GM18907 (cell line): Measurements from ENCODE around the gene USP2.

Experiments
- ATAC-seq: cut with Tn5 transposase; IDR thresholded peaks from one replicate; pipeline ENCODE4 v1.9.1; 2021; ENCODE audit warnings: mild to moderate bottlenecking, moderate library complexity; ENCODE audit not compliant: unreplicated experiment

Gene USP2, protein sequence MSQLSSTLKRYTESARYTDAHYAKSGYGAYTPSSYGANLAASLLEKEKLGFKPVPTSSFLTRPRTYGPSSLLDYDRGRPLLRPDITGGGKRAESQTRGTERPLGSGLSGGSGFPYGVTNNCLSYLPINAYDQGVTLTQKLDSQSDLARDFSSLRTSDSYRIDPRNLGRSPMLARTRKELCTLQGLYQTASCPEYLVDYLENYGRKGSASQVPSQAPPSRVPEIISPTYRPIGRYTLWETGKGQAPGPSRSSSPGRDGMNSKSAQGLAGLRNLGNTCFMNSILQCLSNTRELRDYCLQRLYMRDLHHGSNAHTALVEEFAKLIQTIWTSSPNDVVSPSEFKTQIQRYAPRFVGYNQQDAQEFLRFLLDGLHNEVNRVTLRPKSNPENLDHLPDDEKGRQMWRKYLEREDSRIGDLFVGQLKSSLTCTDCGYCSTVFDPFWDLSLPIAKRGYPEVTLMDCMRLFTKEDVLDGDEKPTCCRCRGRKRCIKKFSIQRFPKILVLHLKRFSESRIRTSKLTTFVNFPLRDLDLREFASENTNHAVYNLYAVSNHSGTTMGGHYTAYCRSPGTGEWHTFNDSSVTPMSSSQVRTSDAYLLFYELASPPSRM

DNA sequence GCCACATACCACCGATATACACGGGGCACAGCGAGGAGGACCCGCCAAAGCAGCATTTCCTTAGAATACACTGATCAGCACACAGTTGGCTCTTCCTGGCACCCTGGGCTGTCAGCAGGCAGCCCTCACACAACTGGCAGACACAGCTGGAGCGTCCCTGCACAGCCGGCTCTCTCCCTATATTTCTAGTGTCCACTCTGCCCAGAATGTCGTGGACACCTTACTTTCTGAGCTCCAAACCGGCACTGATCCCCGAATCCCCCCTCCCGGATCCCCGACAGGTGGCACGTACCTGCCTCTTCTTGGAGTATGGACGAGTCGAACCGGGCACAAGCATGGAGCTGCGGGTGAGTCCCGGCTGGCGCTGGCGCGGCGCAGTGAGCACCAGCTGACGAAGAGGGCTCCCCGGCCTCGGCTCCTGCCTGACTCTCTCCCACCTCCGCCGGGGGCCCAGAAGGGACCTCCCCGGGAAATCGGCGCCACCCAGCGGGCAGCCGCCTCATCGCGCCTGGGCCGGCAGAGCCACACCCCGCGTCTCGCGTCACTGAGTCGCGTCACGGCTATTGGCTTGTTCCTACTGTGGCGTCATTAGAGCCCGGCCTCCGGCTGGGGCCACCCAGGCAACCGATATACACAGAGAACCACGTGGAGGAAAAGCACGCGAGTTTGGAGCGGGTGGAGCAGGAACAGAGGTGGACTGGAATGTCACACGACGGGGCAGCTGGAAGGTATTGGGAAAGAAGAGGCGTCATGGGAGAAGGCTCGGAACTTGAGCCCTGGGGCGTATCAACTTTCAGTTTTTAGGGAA lies at the start of gene USP2:
Gene USP2, minus strand, starts transcription at position 510 of the 808 bp plus-strand sequence. CDS start 8,210 bp downstream, outside the sequence.
- peak; percentile 97 for ATAC-seq

DNA sequence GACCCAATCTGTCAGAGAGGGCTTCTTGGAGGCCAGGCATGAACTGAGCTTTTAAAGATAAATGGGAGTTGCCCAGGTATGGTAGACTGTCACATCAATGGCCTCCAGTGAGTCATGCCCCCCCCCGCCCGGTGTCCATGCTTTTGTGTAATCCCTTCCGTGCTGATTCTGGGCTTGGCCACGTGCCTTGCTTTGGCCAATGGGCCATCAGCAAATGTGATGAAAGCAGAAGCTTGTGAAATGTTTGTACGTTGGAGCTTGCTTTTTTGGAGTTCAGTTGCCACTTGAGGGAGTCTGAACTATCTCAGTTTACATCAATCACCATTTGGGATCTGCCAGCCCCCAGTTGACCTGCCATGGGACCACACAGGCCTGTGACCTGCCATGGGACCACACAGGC lies 45.8 kb upstream of the USP2 start:
- ATAC-seq, result no peak

DNA sequence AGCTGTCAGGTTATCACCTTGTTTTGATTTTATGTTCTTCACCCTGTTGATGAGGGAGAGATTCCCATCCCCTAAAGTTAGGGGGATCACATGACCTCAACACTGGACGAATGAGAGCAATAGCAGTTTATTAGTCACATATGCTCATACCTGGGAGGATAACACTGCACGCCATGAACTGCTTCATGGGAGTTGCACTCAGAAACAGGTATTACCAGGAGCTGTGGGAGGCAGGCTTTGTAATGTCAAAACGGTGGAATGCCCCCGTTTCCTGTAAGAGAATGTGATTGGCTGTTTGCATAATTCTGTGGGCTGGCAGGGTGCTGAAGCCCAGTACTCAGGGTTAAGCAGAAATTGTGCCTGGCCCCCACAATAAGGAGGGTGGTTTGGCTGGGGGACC lies 44.7 kb upstream of the USP2 start:
- no peak for ATAC-seq

DNA sequence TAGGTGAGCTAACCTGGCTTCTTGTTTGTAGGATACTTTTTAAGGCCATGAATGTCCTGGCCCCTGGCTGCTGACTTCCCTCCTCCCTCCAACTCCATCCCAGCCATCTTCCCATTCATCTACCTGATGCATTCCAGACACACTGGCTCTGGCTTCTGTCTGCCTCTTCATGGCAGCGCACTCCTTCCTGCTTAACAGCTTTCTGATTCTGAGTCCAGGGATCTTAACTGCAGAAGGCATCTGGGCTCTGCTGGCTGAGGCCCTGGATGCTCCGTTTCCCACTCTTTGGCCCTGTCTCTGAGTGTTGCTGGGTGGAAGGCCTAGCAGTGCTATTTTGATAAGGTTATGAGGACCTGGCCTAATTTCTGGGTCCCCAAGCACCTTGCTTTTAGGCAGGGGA lies 43.3 kb upstream of the USP2 start:
- ATAC-seq, result no peak

DNA sequence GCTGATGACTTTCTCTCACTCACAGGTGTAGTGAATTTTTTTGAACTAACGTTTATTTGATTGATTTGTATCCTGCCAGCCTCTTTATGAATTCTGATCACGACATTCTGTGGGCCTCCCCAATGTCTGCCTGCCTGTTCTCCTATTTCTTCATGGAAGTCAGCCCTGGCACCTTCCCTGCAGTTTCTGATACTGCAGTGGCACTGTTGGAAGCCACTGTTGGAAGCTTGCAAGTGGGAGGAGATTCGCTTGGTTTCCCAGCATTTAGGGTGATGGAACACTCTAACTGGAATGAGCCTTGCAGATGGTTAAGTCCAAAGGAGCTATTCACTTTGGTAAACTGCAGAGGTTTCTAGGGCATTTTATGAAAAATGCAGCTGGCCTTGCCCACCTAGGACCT lies 42.8 kb upstream of the USP2 start:
- no peak for ATAC-seq

DNA sequence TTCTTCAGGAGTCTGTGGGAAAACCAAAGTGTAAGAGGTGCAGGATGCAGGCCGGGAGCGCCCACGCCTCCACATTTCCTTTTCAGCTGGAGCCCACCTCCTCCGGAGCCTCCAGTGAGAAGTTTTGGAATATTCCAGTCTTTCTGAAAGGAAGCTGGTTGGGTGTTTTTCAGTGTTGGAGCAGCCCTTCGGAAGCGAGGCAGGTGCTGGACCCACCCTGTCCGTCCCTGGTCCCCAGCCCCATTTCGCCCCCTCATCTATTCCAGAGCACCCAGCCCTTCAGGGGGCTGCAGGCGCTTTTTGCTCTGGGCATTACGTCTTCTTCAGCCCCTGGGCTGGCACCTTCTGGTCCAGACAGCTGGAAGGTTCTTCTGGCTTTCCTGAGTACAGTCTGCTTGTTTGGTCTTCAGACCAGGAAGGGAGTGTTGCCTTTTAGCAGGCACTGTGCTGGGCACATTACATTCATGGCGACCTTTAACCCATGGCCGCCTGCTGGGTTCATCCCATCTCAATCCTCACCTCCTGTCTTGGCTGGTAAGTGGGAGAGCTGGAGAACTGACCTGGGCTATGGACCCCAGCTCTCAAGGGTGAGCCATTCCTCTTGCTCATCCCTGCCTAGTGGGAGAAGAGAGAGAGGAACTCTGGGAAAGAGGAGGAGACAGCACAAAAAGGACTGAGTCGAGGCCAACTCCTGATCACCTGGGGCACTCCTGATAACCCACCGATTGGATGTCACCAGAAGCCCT lies 42.2 kb upstream of the USP2 start:
- ATAC-seq, result no peak

DNA sequence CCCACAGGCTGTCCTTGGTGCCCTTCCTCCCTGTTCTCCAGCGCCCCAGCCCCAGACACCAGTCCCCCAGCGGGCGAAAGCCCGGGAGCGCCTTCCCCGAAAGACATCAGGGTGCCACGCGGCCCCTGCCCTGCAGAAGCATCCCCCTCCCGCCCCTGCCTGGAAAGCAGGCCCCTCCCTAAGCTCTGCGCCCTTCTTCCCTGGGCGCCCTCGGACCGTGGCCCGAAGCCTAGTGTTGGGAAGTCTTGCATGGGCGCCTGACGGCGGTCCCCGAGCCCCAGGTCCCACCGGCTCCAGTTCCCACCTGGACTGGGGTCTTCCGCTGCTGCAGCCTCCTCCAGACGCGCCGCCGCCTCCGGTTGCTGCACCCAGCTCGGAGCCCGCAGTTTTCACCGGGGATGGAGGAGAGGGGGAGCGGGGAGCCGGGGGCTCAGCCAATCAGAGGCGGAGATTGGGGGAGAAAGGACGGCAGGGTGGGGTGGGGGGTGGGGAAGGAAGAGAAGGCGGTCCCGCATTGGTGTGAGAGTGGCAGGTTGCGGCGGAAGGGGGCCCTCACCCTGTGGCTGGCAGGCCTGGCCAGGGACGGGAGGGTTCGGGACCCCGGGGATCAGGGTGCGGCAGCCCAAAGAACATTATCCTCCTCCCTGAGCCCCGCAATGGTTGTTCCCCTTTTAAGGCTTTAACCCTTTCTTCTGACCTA lies 41.5 kb upstream of the USP2 start, which contains the start of gene THY1:
Gene THY1, minus strand, starts transcription at position 364 of the 700 bp plus-strand sequence. CDS start 2,267 bp downstream, outside the sequence.
- ATAC-seq, result no peak

DNA sequence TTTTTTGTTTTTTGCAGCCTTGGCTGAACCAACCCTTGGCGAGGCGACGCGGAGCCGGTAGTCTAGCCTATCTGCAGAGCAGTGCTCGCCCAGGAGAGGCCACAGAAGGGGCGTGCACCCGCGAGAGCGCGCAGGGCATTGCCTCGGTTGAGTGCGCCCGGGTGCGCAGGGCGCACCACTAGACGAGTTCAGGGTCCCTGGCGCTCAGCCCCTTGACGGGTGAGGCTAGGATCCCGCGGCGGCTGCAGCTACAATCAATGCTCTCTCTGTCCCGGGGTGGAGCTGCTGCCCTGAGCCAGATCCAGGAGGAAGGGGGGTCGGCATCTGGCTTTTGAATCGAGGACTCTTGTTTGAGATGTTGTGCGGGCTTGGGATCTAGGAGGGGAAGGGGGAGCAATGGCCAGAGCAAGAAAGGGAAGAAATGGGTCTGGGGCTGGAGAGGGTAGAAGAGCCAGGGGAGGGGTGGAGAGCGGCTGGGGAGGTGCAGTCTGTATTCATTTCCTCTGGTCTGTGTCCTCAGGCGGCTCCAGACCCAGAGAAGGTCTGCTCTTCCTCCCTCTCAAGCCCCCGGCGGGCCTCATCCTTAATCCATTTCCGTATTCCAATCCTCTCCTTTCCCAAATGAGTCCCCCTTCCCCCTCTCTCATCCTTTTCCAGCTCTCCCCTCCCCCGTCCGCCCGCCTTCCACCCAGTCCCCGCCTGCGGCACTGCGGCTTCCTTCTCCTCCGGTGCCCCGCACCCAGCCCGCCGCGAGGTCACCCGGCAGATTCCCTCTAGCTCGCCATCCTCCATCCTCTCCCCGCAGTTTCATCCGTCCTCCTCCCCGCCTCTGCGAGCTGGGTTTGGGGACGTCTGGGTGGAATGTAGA lies 40.7 kb upstream of the USP2 start:
- ATAC-seq, result no peak

DNA sequence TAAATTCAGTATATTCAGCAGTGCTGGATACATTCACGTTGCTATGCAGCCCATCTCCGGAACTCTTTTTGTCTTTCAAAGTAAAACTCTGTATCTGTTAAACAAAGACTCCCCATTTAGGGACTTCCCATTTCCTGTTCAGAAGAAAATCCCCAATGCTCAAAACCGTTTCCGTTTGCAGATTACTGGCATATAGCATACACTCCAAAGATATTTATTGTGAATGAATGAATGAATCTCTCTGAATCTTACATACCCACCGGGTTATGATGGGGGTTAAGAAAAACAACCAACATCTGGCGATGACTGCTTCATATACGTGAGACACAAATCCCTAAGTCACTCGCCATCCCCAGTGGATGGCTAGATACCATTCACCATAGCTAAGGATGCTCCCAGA lies 39.9 kb upstream of the USP2 start:
- ATAC-seq, result no peak

DNA sequence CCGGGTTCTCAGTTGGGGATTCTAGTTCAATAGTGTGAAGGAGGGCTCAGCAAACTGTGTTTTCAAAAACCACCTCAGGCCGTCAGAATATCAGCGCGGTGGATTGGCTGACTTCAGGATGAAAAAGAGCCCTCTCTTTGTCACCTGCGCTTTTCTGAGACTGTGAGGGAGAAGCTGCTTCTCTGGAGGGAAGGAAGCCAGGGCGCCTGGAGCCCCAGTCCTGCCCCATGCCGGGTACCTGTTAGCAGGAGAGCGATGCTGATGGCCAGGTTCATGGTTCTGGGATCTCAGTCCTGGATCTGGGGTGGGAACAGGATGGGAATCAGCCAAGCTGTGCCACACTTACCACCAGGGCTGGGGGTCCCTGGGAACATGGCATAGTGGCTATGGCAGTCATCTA lies 39.1 kb upstream of the USP2 start:
- no peak for ATAC-seq

DNA sequence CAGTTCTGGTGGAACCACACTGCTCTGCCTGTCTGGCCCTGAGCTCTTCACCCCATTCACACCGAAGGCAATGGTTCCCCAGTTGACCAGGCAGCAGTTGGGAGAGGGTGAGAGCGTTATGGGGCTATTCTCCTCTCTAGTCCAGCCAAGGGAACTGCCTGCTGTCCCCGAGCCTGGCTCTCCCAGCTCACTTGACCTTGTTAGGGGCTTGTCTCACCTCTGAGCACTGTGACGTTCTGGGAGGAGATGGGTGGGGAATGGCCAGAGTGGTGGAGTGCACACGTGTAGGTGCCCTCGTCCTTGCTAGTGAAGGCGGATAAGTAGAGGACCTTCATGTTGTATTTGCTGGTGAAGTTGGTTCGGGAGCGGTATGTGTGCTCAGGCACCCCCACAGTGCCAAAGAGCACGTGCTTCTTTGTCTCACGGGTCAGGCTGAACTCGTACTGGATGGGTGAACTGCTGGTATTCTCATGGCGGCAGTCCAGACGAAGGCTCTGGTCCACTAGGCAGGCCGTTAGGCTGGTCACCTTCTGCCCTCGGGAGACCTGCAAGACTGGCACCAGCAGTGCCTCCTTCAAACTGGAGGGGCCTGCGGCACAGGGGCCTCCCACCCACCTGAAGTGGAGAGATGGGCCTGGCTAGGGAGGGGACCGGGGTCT lies 38.5 kb upstream of the USP2 start:
- no peak for ATAC-seq

DNA sequence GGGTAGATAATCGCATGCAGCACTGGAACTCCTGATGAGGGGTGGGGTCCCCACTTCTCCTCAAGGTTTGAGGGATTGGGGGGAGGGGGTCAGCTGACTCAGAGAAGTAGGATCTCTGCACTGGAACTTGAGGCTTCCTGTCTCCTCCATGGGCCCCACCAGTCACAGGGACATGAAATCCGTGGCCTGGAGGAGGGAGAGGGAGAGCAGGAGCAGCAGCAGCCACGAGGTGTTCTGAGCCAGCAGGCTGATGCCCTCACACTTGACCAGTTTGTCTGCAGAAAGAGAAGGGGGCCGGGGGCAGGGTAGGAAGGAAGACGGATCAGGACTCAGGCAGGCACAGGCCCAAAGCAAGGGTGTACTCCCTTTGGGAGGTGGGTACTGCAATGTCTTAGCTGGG lies 37.8 kb upstream of the USP2 start:
- no peak for ATAC-seq

DNA sequence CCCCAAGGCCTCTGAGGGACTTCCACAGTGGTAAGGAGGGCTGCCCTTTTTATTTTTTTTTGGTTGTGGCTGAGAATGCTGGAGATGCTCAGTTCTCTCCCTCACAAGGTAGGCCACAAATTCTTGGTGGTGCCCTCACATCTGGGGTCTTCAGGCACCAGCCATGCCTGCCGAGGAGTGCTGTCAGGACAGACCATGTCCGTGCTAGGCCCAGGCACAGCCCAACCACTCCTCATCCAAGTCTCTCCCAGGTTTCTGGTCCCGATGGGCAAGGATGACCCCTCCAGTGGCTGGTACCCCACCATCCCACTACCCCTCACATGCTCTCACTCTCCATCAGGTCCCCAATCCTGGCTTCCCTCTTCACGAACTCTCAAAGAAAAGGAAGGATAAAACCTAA lies 37.3 kb upstream of the USP2 start:
- ATAC-seq, result no peak

DNA sequence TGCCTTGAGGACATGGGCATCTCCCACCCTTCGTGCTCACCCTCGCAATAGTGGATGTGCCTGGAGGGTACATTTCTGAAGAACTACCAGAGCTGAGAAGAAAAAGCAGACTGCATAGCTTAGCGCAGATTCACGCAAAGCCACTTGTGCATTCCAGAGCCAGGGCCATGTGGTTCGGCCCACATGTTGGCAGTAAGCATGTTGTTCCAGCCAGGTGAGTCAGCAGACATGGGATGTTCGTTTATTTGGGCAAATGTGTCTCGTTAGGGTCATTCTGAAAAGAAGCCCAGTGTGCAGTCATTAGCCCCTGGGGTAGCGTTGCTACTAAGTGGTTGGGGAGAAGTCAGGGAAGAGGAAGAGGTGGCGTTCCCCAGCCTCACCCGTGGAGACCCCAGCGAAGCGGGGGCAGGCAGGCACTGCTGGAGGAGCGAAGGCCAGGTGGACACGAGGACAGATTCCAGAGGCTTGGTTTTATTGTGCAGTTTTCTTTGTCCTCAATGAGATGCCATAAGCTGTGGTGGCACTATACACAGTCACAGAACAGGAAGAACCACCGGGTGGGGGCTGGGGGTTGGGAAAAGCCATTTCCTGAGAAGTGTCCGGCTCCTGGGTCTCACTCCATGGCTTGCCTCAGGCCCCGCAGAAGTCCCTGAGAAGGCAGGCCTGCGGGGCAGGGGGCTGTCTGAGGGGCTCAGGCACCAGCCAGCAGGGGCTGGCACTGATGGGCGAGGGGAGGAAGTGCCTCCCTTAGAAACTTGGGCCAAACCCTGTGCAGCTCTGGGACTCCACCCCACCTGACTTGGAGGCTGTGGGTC lies 36.4 kb upstream of the USP2 start:
- no peak for ATAC-seq

DNA sequence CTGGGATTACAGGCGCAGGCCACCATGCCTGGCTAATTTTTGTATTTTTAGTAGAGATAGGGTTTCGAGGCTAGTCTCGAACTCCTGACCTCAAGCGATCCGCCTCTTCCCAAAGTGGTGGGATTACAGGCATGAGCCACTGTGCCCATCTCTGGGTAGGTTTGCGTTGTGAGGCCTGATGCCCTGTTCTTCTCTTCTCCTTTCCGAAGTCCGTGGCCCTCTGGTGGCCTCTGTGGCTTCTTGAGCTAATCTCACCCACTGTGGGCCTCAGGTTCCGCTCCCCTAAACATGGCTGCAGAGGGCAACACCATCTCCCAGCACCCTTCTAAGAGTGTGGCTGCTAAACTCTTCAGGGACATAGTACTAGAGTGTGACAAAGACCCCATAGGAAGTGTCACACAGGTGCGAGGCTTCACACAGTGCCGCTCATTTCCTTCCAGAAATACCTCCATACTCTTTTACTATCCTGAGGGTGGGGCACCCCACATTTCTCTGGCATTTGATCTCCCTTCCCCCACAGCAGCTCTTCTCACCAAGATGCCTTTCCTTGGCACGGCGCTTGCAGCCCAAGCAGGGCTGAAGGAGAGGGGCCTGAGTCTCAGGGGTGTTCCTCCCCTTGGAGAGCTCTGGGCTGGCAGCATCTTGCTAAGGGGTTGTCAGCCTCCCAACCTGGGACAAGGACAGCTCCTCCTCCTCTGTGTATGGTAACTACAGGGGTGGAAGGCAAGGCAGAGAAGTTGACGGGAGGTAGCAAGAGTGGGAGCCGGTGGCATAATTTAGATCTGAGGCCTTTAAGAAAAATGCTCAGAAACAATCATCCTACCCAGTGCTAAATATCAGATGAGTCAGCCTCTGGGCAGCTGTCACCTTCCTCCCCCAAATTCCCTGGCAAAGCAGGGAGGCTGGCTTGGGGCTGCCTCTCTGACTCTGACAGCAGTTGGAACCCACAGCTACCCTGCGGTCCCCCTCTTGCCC lies 35.4 kb upstream of the USP2 start:
- no peak for ATAC-seq

DNA sequence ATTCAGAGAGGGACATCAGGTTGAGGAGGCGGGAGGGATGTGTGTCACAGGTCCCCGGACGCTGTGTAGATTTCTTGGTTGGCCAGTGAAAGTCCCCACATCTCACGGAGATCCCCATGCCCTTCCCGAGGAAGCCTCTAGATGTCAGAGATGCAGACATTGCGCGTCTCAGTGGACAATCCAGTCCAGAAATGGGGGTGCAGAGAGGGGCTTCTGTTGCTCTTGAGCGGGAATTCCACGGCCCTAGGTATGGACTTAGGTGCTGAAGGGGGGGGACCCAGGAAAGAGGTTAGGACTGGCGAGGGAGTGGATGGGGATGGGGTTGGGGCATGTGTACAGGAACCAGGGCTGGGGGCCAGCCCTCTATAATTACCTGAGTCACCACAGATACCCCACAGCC lies 34.5 kb upstream of the USP2 start:
- ATAC-seq, result no peak

DNA sequence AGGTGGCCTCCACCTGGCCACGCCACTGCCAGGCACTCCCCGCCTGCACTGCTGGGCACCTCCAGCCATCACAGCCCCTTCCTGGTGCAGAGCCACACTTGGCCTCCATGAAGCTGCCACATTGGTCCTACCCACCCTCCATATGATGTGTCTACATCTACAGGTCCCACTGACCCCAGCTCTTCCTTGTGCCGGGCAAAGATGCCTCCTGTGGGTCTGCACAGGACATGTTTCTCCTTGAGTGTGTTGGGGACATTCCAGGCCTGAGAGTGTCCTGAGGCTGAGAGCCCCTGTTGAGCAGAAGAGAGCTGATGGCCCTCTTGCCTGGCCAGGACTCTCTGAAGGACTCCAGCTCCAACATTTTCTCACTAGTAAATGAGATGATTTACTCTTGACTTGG lies 34.0 kb upstream of the USP2 start:
- ATAC-seq, result no peak
